HG03039 (cell line): ENCODE results near the gene STK32A.

Experiments used
- ATAC-seq: cut with Tn5 transposase; IDR thresholded peaks from one replicate; pipeline ENCODE4 v1.9.1; 2021; ENCODE audit warnings: mild to moderate bottlenecking, moderate library complexity; ENCODE audit not compliant: unreplicated experiment

The STK32A gene

GRCh38 chr5:147248561-147248960 is 13.7 kb downstream of the STK32A start:
- ATAC-seq = no peak

- no peak for ATAC-seq
Measured at GRCh38 chr5:147259837-147260236, 25.0 kb downstream of the STK32A start.

GRCh38 chr5:147267082-147267832 is 32.4 kb downstream of the STK32A start:
- ATAC-seq = no peak

- ATAC-seq = no peak
Measured at GRCh38 chr5:147276497-147276896, 41.7 kb downstream of the STK32A start.

- no peak for ATAC-seq
Measured at GRCh38 chr5:147286296-147286695, 51.5 kb downstream of the STK32A start.

- no peak for ATAC-seq
Measured at GRCh38 chr5:147287110-147287509, 52.3 kb downstream of the STK32A start.

GRCh38 chr5:147290261-147290660 is 55.4 kb downstream of the STK32A start:
- no peak for ATAC-seq

- ATAC-seq = no peak
Measured at GRCh38 chr5:147303251-147303650, 68.4 kb downstream of the STK32A start.

- ATAC-seq = no peak
Measured at GRCh38 chr5:147303976-147304375, 69.2 kb downstream of the STK32A start.

GRCh38 chr5:147305147-147305546 is 70.3 kb downstream of the STK32A start:
- ATAC-seq = no peak

- no peak for ATAC-seq
Measured at GRCh38 chr5:147306351-147306750, 71.5 kb downstream of the STK32A start.

GRCh38 chr5:147307170-147307569 is 72.3 kb downstream of the STK32A start:
- no peak for ATAC-seq

GRCh38 chr5:147309621-147310020 is 74.8 kb downstream of the STK32A start:
- ATAC-seq = no peak

GRCh38 chr5:147310059-147310704 is 75.4 kb downstream of the STK32A start:
- ATAC-seq = no peak

- ATAC-seq = no peak
Measured at GRCh38 chr5:147317978-147318684, 83.3 kb downstream of the STK32A start.

GRCh38 chr5:147321569-147321968 is 86.7 kb downstream of the STK32A start:
- no peak for ATAC-seq

GRCh38 chr5:147327421-147327820 is 92.6 kb downstream of the STK32A start:
- ATAC-seq = no peak

- ATAC-seq = no peak
Measured at GRCh38 chr5:147327905-147328304, 93.1 kb downstream of the STK32A start.

GRCh38 chr5:147332658-147333057 is 97.8 kb downstream of the STK32A start:
- no peak for ATAC-seq

GRCh38 chr5:147336876-147337275 is 102.0 kb downstream of the STK32A start:
- ATAC-seq = no peak

GRCh38 chr5:147339313-147339712 is 104.5 kb downstream of the STK32A start:
- ATAC-seq = peak; percentile 2

GRCh38 chr5:147340941-147341340 is 106.1 kb downstream of the STK32A start:
- no peak for ATAC-seq
